ENCODE data around the gene RAB11A. TPM values are rescaled to one million over a fixed set of nuclear protein-coding genes. Genes with fewer than 3 reads are reported as not detected.

RAB11A gene
- total RNA-seq, 2 experiments from 2014 or later = 130 to 197 TPM

GRCh38 chr15:65930134-65930533, 60.8 kb downstream of the RAB11A start:
- Histone ChIP-seq H3K4me3 (ENCODE audit: low read depth, low read length, poor library complexity, severe bottlenecking) (no peak overlapping the region), H3K79me2 (ENCODE audit: insufficient read depth, low read depth, low read length) (no peaks in the 10 kb centered on the region), H3K4me2 (ENCODE audit: low read length) (no peak overlapping the region), H3K9me3 (ENCODE audit: low read length) (no peaks in the 10 kb centered on the region), H3K4me1 (ENCODE audit: insufficient read depth, low read length, poor library complexity, severe bottlenecking) (no peaks in the 10 kb centered on the region), H4K20me1 (ENCODE audit: insufficient read depth, low read length) (no peaks in the 10 kb centered on the region), H3K36me3 (ENCODE audit: insufficient read depth, low read length) (no peaks in the 10 kb centered on the region), H2AFZ (ENCODE audit: low read length) (no peak overlapping the region), H3K9me2 (ENCODE audit: insufficient read depth, low read length) (no peaks in the 10 kb centered on the region), H3K27ac (ENCODE audit: low read depth, low read length, poor library complexity, severe bottlenecking) (no peak overlapping the region)
- BruUV-seq (replicated peaks) = no TSS peak
- TF ChIP-seq EZH2phosphoT487 (IDR thresholded peaks at IDR 0.05; ENCODE audit: borderline replicate concordance, low read depth, low read length) = no peak
- TF ChIP-seq, protein P1, sequence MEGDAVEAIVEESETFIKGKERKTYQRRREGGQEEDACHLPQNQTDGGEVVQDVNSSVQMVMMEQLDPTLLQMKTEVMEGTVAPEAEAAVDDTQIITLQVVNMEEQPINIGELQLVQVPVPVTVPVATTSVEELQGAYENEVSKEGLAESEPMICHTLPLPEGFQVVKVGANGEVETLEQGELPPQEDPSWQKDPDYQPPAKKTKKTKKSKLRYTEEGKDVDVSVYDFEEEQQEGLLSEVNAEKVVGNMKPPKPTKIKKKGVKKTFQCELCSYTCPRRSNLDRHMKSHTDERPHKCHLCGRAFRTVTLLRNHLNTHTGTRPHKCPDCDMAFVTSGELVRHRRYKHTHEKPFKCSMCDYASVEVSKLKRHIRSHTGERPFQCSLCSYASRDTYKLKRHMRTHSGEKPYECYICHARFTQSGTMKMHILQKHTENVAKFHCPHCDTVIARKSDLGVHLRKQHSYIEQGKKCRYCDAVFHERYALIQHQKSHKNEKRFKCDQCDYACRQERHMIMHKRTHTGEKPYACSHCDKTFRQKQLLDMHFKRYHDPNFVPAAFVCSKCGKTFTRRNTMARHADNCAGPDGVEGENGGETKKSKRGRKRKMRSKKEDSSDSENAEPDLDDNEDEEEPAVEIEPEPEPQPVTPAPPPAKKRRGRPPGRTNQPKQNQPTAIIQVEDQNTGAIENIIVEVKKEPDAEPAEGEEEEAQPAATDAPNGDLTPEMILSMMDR (conservative IDR thresholded peaks at IDR 0.05; ENCODE audit: low read length) = no peak
- intact Hi-C loops (cut with micrococcal nuclease; ENCODE audit: unreplicated experiment) = no loop called here
- no peak for DNase-seq (ENCODE audit: low spot score)
- CTCF ChIA-PET (ENCODE audit: unreplicated experiment) = no interaction called here
- POLR2A ChIA-PET = interaction anchor here (0.7 kb wide), 1 partner anchor 870 kb away, joined by 3 read pairs; no protein-coding TSS in a partner anchor

DNA sequence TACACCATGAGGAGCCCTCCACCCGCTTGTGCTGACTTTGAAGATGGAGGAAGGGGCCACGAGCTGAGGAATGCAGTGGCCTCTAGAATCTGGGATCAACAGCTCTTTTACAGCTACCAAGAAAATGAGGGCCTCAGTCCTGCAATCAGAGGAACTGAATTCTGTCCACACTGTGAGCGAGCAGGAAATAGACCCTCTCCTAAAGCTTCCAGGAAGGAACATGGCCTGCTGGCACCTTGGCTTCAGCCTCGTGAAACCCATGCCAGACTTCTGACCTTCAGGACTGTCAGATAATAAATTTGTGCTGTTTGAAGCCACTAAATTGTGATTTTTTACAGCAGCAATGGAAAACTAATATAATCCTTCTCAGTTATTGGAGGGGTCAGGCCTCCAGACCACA, 61.9 kb downstream of the RAB11A start:
- Histone ChIP-seq H3K9me2 (ENCODE audit: insufficient read depth, low read length) (no peaks in the 10 kb centered on the region), H3K4me1 (ENCODE audit: insufficient read depth, low read length, poor library complexity, severe bottlenecking) (no peaks in the 10 kb centered on the region), H3K4me2 (ENCODE audit: low read length) (no peak overlapping the region), H3K36me3 (ENCODE audit: insufficient read depth, low read length) (no peaks in the 10 kb centered on the region), H3K4me3 (ENCODE audit: low read depth, low read length, poor library complexity, severe bottlenecking) (no peak overlapping the region), H4K20me1 (ENCODE audit: insufficient read depth, low read length) (no peaks in the 10 kb centered on the region), H2AFZ (ENCODE audit: low read length) (no peak overlapping the region), H3K27ac (ENCODE audit: low read depth, low read length, poor library complexity, severe bottlenecking) (no peak overlapping the region), H3K79me2 (ENCODE audit: insufficient read depth, low read depth, low read length) (no peaks in the 10 kb centered on the region), H3K9me3 (ENCODE audit: low read length) (no peaks in the 10 kb centered on the region)
- no TSS peak for BruUV-seq (replicated peaks)
- ChIA-PET POLR2A (no interaction called here), CTCF (ENCODE audit: unreplicated experiment) (no interaction called here)
- TF ChIP-seq, protein P1 (conservative IDR thresholded peaks at IDR 0.05; ENCODE audit: low read length) = no peak
- TF ChIP-seq EZH2phosphoT487 (IDR thresholded peaks at IDR 0.05; ENCODE audit: borderline replicate concordance, low read depth, low read length) = no peak
- DNase-seq (ENCODE audit: low spot score) = no peak
- intact Hi-C loops (cut with micrococcal nuclease; ENCODE audit: unreplicated experiment) = no loop called here

DNA sequence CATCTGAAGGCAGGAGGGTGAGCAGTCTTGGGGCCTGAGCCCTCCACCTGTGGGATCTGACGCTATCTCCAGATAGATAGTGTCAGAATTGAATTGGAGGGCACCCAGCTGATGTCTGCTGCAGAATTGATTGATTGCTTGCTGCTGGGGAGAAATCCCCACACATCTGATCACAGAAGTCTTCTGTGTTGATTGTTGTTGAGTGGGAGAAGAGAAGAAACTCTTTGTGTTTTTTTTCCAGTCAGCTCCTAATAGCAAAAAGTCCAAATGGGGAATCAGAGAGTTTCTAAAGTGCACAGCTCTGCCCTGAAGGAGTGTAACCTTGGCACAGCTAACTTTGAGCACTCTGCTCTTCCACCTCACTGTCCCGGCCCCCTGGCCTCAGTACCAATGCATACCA, 66.1 kb downstream of the RAB11A start:
- Histone ChIP-seq H3K36me3 (ENCODE audit: insufficient read depth, low read length) (no peaks in the 10 kb centered on the region), H3K27ac (ENCODE audit: low read depth, low read length, poor library complexity, severe bottlenecking) (no peak overlapping the region), H3K79me2 (ENCODE audit: insufficient read depth, low read depth, low read length) (no peaks in the 10 kb centered on the region), H3K9me3 (ENCODE audit: low read length) (no peaks in the 10 kb centered on the region), H3K4me2 (ENCODE audit: low read length) (no peak overlapping the region), H3K4me3 (ENCODE audit: low read depth, low read length, poor library complexity, severe bottlenecking) (no peak overlapping the region), H3K4me1 (ENCODE audit: insufficient read depth, low read length, poor library complexity, severe bottlenecking) (no peaks in the 10 kb centered on the region), H2AFZ (ENCODE audit: low read length) (no peak overlapping the region), H4K20me1 (ENCODE audit: insufficient read depth, low read length) (no peaks in the 10 kb centered on the region), H3K9me2 (ENCODE audit: insufficient read depth, low read length) (no peaks in the 10 kb centered on the region)
- no TSS peak for BruUV-seq (replicated peaks)
- intact Hi-C loops (cut with micrococcal nuclease; ENCODE audit: unreplicated experiment) = no loop called here
- POLR2A ChIA-PET = interaction anchor here (0.6 kb wide), 1 partner anchor 332 kb away, joined by 3 read pairs; no protein-coding TSS in a partner anchor
- TF ChIP-seq, protein P1 (conservative IDR thresholded peaks at IDR 0.05; ENCODE audit: low read length) = no peak
- no peak for TF ChIP-seq EZH2phosphoT487 (IDR thresholded peaks at IDR 0.05; ENCODE audit: borderline replicate concordance, low read depth, low read length)
- no peak for DNase-seq (ENCODE audit: low spot score)
- CTCF ChIA-PET (ENCODE audit: unreplicated experiment) = no interaction called here

All from OCI-LY7 (cell line).